Measurements from ENCODE around the gene RPS25. TPM values are rescaled to one million over a fixed set of nuclear protein-coding genes. Genes with fewer than 3 reads are reported as not detected.
"Not testable (repeated sequence)": the region's sequence is repeated elsewhere in the genome, so short reads cannot be mapped to it uniquely, and the experiment has no call there.

Gene RPS25
- total RNA-seq, 4 donors from 2014 or later: 1,252 to 2,859 (median 1,930) TPM

GRCh38 chr11:119006656-119007055 is 11.5 kb downstream of the RPS25 start:
- DNase-seq (ENCODE audit: low spot score in 2 of 2): no peak
- TF ChIP-seq, protein P1, sequence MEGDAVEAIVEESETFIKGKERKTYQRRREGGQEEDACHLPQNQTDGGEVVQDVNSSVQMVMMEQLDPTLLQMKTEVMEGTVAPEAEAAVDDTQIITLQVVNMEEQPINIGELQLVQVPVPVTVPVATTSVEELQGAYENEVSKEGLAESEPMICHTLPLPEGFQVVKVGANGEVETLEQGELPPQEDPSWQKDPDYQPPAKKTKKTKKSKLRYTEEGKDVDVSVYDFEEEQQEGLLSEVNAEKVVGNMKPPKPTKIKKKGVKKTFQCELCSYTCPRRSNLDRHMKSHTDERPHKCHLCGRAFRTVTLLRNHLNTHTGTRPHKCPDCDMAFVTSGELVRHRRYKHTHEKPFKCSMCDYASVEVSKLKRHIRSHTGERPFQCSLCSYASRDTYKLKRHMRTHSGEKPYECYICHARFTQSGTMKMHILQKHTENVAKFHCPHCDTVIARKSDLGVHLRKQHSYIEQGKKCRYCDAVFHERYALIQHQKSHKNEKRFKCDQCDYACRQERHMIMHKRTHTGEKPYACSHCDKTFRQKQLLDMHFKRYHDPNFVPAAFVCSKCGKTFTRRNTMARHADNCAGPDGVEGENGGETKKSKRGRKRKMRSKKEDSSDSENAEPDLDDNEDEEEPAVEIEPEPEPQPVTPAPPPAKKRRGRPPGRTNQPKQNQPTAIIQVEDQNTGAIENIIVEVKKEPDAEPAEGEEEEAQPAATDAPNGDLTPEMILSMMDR (IDR thresholded peaks at IDR 0.05): no peak
- TF ChIP-seq POLR2A (IDR thresholded peaks at IDR 0.05): no peak
- intact Hi-C loops (cut with DNase I; ENCODE audit: low total_unique reads): no loop called here
- no peak overlapping the region for H3K4me3 ChIP-seq (ENCODE audit: low read depth, poor library complexity, severe bottlenecking)
- 85 to 86% methylated on average over 4 of the region's 4 CpGs for WGBS, 2 donors

DNA sequence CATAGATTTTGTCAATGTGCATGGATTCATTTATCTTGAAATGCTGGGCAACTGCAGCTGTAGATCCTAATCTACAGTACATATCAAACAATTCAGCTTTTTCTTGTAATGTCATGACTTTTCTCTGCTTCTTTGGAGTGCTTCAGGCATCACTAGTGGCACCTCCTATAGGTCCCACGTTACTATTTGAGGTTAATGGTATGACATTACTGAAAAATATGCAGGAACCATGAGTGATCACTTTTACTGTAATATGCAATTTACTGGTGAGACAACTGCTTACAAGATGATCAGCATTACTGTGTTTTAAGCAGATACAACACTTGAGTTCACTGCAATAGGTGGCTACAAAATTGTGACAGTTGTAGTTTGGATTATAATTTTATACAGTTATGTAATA is 17.2 kb downstream of the RPS25 start:
- no peak for DNase-seq (ENCODE audit: low spot score in 2 of 2)
- intact Hi-C loops (cut with DNase I; ENCODE audit: low total_unique reads): no loop called here
- TF ChIP-seq POLR2A (IDR thresholded peaks at IDR 0.05): no peak
- TF ChIP-seq, protein P1 (IDR thresholded peaks at IDR 0.05): no peak
- WGBS, 2 donors: 35 to 46% methylated on average over 1 of the region's 1 CpG
- H3K4me3 ChIP-seq (ENCODE audit: low read depth, poor library complexity, severe bottlenecking): no peak overlapping the region

GRCh38 chr11:118998822-118999221 is 19.3 kb downstream of the RPS25 start:
- 38 to 40% methylated on average over 6 of the region's 6 CpGs for WGBS, 2 donors
- TF ChIP-seq POLR2A (IDR thresholded peaks at IDR 0.05): no peak
- TF ChIP-seq, protein P1 (IDR thresholded peaks at IDR 0.05): no peak
- DNase-seq (ENCODE audit: low spot score in 2 of 2): no peak
- peak overlapping the region; percentile 76 for H3K4me3 ChIP-seq (ENCODE audit: low read depth, poor library complexity, severe bottlenecking)
- intact Hi-C loops (cut with DNase I; ENCODE audit: low total_unique reads): no loop called here

GRCh38 chr11:118998388-118998717 is 19.8 kb downstream of the RPS25 start:
- 2% methylated on average over 10 to 11 of the region's 19 CpGs for WGBS, 2 donors
- no peak for DNase-seq (ENCODE audit: low spot score in 2 of 2)

GRCh38 chr11:118997627-118998387 is 20.3 kb downstream of the RPS25 start, which contains the start of gene CENATAC:
Gene CENATAC, plus strand, starts transcription at chr11:118998138. Its CDS starts 60 bp downstream, at chr11:118998198.
- WGBS, 2 donors: 0 to 1% methylated on average over 25 to 50 of the region's 54 CpGs
- intact Hi-C loops (cut with DNase I; ENCODE audit: low total_unique reads): no loop called here
- peak within 1 kb of the TSS; percentile 76 for H3K4me3 ChIP-seq (ENCODE audit: low read depth, poor library complexity, severe bottlenecking)

More at GRCh38 chr11:118998388-118998717, 19.8 kb downstream of the RPS25 start:
- intact Hi-C loops (cut with DNase I; ENCODE audit: low total_unique reads): no loop called here
- TF ChIP-seq, protein P1 (IDR thresholded peaks at IDR 0.05): no peak
- TF ChIP-seq POLR2A (IDR thresholded peaks at IDR 0.05): no peak
- peak overlapping the region; percentile 76 for H3K4me3 ChIP-seq (ENCODE audit: low read depth, poor library complexity, severe bottlenecking)

DNA sequence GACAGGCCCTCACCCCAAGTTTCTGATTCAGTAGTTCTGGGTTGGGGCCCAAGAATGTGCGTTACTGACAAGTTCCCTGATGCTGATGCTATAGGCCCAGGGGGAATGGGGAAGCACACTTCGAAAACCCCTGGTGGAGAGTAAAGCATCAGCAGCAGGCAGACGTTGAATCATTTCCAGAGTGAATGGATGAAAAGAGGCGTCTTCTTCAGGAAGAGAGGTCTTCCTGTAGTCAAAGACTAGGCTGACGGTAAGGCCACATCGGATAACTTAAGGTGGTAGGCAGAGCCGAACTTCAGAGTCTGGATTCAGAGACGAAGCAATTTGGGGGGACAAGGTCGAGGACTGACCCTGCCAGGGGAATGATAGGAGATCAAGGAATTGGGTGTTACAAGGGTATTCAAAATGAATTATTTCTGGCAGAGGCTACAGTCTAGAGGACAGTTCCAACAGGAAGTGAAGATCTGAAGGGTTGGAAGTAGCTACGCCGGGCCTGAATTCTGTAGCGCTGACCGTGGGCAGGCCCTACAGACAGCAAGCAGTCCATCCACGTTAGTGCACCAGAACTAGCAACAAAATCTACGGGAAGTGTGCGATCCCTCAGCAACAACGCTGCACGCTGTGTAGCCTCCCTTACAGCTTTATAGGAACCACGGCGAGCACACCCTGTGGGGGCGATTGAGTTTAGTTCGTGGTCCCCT is 21.1 kb downstream of the RPS25 start:
- no peak for TF ChIP-seq POLR2A (IDR thresholded peaks at IDR 0.05)
- TF ChIP-seq, protein P1 (IDR thresholded peaks at IDR 0.05): no peak
- WGBS, 2 donors: 11 to 12% methylated on average over 22 of the region's 22 CpGs
- intact Hi-C loops (cut with DNase I; ENCODE audit: low total_unique reads): no loop called here
- no peak for DNase-seq (ENCODE audit: low spot score in 2 of 2)
- H3K4me3 ChIP-seq (ENCODE audit: low read depth, poor library complexity, severe bottlenecking): peak overlapping the region; percentile 76

More at GRCh38 chr11:118997627-118998387, 20.3 kb downstream of the RPS25 start, which contains the start of gene CENATAC:
- peak; percentile 92 to 99 for DNase-seq (ENCODE audit: low spot score in 2 of 2)
- TF ChIP-seq POLR2A (IDR thresholded peaks at IDR 0.05): no peak

DNA sequence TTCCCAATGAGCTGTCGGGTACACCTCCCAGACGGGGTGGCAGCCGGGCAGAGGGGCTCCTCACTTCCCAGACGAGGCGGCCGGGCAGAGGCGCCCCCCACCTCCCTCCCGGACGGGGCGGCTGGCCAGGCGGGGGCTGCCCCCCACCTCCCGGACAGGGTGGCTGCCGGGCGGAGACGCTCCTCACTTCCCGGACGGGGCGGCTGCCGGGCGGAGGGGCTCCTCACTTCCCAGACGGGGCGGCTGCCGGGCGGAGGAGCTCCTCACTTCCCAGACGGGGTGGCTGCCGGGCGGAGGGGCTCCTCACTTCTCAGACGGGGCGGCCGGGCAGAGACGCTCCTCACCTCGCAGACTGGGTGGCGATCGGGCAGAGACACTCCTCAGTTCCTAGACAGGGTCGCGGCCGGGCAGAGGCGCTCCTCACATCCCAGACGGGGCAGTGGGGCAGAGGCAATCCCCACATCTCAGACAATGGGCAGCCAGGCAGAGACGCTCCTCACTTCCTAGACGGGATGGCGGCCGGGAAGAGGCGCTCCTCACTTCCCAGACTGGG is 26.6 kb downstream of the RPS25 start:
- WGBS, 2 donors: 96 to 97% methylated on average over 32 to 44 of the region's 44 CpGs
- H3K4me3 ChIP-seq (ENCODE audit: low read depth, poor library complexity, severe bottlenecking); DNase-seq (ENCODE audit: low spot score in 2 of 2); intact Hi-C loops (cut with DNase I; ENCODE audit: low total_unique reads): not testable (repeated sequence)

Measured in lower leg skin (tissue), 4 donors.